Kidney (tissue), 14 donors: ENCODE data around the gene CAMK2G. TPM values are rescaled to one million over a fixed set of nuclear protein-coding genes. Genes with fewer than 3 reads are reported as not detected.

Experiments used
- DNase-seq, 5 donors: peaks; one replicate each; pipeline ENCODE4 v3.0.0-alpha.2; 2013 to 2020
- FAIRE-seq: peaks from 2 replicates; lab custom pipeline; 2012; peaks lifted over from hg19 to GRCh38; lab: Jason Lieb, UNC
- H3K27ac ChIP-seq, 2 donors: one replicate each; pipeline ENCODE4 v1.7.0; 2013; ENCODE audit warnings: low read depth in 2 of 2, low read length in 2 of 2, inconsistent platforms in 1 of 2
- H3K27me3 ChIP-seq: one replicate; pipeline ENCODE4 v1.7.1; 2013; ENCODE audit warnings: low read length, inconsistent platforms; ENCODE audit not compliant: control insufficient read depth, insufficient read depth
- H3K36me3 ChIP-seq, 3 donors: one replicate each; pipeline versions ENCODE4 v1.7.0 to v1.7.1; 2013; ENCODE audit warnings: low read length in 3 of 3, control low read depth in 1 of 3, inconsistent platforms in 1 of 3; ENCODE audit not compliant: insufficient read depth in 3 of 3, control insufficient read depth in 2 of 3
- H3K4me1 ChIP-seq, 3 donors: one replicate each; pipeline versions ENCODE4 v1.7.0 to v1.7.1; 2013; ENCODE audit warnings: low read length in 3 of 3, inconsistent platforms in 1 of 3, low read depth in 1 of 3; ENCODE audit not compliant: control insufficient read depth in 2 of 3, insufficient read depth in 2 of 3
- H3K4me3 ChIP-seq, 3 donors: one replicate each; pipeline versions ENCODE4 v1.7.0 to v1.8.1; 2013; ENCODE audit warnings: low read length in 3 of 3, control low read depth in 1 of 3, inconsistent platforms in 1 of 3
- H3K9ac ChIP-seq, 3 donors: one replicate each; pipeline versions ENCODE4 v1.7.0 to v1.7.1; 2013; ENCODE audit warnings: low read length in 3 of 3, control low read depth in 1 of 3, inconsistent platforms in 1 of 3
- H3K9me3 ChIP-seq, 3 donors: one replicate each; pipeline versions ENCODE4 v1.7.0 to v1.7.1; 2013; ENCODE audit warnings: low read length in 3 of 3, control low read depth in 1 of 3, inconsistent platforms in 1 of 3; ENCODE audit not compliant: control insufficient read depth in 2 of 3, insufficient read depth in 1 of 3
- intact Hi-C: fragments of 100-400 bp; cut with DNase I; formaldehyde crosslinking; loops from one replicate; pipeline ENCODE4 v1.11.1; 2022
- polyA plus RNA-seq: library from polyadenylated mRNA; stranded (reverse); fragments of 350-450 nt; fragmentation: Illumina TruSeq; extraction: RNeasy Lipid Tissue Mini Kit (QIAGEN cat#74804); gene quantifications from one replicate; pipeline ENCODE4 v1.2.3, GENCODE V29; 2014; ENCODE audit warnings: low read depth, low replicate concordance; ENCODE audit not compliant: insufficient read depth
- total RNA-seq: library from RNA; stranded (reverse); fragmentation: NEBNext Ultra II Directional; extraction: Animal tissue kit (Norgen Biotek cat#: 25700); gene quantifications from one replicate; pipeline ENCODE4 v1.2.1, GENCODE V29; 2021
- TF ChIP-seq, protein P1 (sequence below): IDR thresholded peaks from 3 replicates; pipeline ENCODE4 v1.5.1; 2012; ENCODE audit warnings: mild to moderate bottlenecking, moderate library complexity, borderline replicate concordance; ENCODE audit not compliant: insufficient read depth; ENCODE audit errors: extremely low read depth
- donor health status: control.
- donor health status: control.
- donor health status: control.
- donor health status: control.
- donor health status: control.
- donor health status: DM: yes; HTN: yes; CAD: no.
- donor health status: Normal renal cell carcinoma (clear cell type).

Gene CAMK2G
- total and polyA plus RNA-seq, 2 donors from 2014 or later: 21.0 to 29.1 TPM

GRCh38 chr10:73857446-73857845 is 16.9 kb downstream of the CAMK2G start:
- intact Hi-C loops: no loop called here
- H3K4me1 ChIP-seq: peaks cover 0 to 34% (median 21%) of the 10 kb centered on the region in 3 donors

GRCh38 chr10:73856261-73856660 is 18.1 kb downstream of the CAMK2G start:
- DNase-seq (no peak), FAIRE-seq (no peak)
- Histone ChIP-seq H3K9me3 (no peaks in the 10 kb centered on the region), H3K4me1 (peaks cover 0 to 39% (median 23%) of the 10 kb centered on the region in 3 donors), H3K27me3 (no peaks in the 10 kb centered on the region), H3K4me3 (no peak overlapping the region), H3K9ac (no peak overlapping the region), H3K27ac (no peak overlapping the region), H3K36me3 (peaks cover 2 to 19% (median 5%) of the 10 kb centered on the region in 3 donors)
- intact Hi-C loops: no loop called here
- TF ChIP-seq, protein P1, sequence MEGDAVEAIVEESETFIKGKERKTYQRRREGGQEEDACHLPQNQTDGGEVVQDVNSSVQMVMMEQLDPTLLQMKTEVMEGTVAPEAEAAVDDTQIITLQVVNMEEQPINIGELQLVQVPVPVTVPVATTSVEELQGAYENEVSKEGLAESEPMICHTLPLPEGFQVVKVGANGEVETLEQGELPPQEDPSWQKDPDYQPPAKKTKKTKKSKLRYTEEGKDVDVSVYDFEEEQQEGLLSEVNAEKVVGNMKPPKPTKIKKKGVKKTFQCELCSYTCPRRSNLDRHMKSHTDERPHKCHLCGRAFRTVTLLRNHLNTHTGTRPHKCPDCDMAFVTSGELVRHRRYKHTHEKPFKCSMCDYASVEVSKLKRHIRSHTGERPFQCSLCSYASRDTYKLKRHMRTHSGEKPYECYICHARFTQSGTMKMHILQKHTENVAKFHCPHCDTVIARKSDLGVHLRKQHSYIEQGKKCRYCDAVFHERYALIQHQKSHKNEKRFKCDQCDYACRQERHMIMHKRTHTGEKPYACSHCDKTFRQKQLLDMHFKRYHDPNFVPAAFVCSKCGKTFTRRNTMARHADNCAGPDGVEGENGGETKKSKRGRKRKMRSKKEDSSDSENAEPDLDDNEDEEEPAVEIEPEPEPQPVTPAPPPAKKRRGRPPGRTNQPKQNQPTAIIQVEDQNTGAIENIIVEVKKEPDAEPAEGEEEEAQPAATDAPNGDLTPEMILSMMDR: no peak

More at GRCh38 chr10:73857446-73857845, 16.9 kb downstream of the CAMK2G start:
- H3K9me3 ChIP-seq: no peaks in the 10 kb centered on the region
- H3K27me3 ChIP-seq: no peaks in the 10 kb centered on the region
- no peak for FAIRE-seq
- H3K9ac ChIP-seq: no peak overlapping the region
- no peak overlapping the region for H3K27ac ChIP-seq
- DNase-seq: no peak
- peaks cover 2 to 14% (median 5%) of the 10 kb centered on the region in 3 donors for H3K36me3 ChIP-seq
- no peak overlapping the region for H3K4me3 ChIP-seq
- TF ChIP-seq, protein P1: no peak

- H3K27ac ChIP-seq: no peak overlapping the region
- no peaks in the 10 kb centered on the region for H3K9me3 ChIP-seq
- H3K36me3 ChIP-seq: peaks cover 2 to 15% (median 5%) of the 10 kb centered on the region in 3 donors
- no peaks in the 10 kb centered on the region for H3K27me3 ChIP-seq
- H3K4me1 ChIP-seq: peaks cover 0 to 43% (median 20%) of the 10 kb centered on the region in 3 donors
- DNase-seq: no peak
- H3K9ac ChIP-seq: no peak overlapping the region
- H3K4me3 ChIP-seq: no peak overlapping the region
- intact Hi-C loops: no loop called here
- FAIRE-seq: no peak
- TF ChIP-seq, protein P1: no peak
These were observed 18.9 kb downstream of the CAMK2G start for GRCh38 chr10:73855413-73855812.

GRCh38 chr10:73854310-73854709 is 20.0 kb downstream of the CAMK2G start:
- Histone ChIP-seq H3K9ac (no peak overlapping the region), H3K36me3 (peaks cover 2 to 12% (median 5%) of the 10 kb centered on the region in 3 donors), H3K4me3 (no peak overlapping the region), H3K27ac (no peak overlapping the region), H3K27me3 (no peaks in the 10 kb centered on the region), H3K4me1 (peaks cover 0 to 37% (median 18%) of the 10 kb centered on the region in 3 donors), H3K9me3 (no peaks in the 10 kb centered on the region)
- TF ChIP-seq, protein P1: no peak
- DNase-seq (no peak), FAIRE-seq (no peak)
- intact Hi-C loops: no loop called here
